Measurements from ENCODE around the gene PFN2. TPM values are rescaled to one million over a fixed set of nuclear protein-coding genes. Genes with fewer than 3 reads are reported as not detected.

Gene PFN2
- total and polyA plus RNA-seq, 2 experiments from 2014 or later: 152 to 172 TPM

GRCh38 chr3:149963485-149963884, 7.2 kb downstream of the PFN2 start:
- no peak for DNase-seq (ENCODE audit: low spot score)
- Histone ChIP-seq H3K4me2 (no peak overlapping the region), H3K36me3 (replicated peaks; ENCODE audit: insufficient read depth, low read depth) (no peaks in the 10 kb centered on the region), H3K4me3 (no peak overlapping the region), H3K79me2 (peaks cover 89% of the 10 kb centered on the region), H3K9me3 (ENCODE audit: low read depth) (no peaks in the 10 kb centered on the region), H3K9me2 (replicated peaks; ENCODE audit: insufficient read depth) (no peaks in the 10 kb centered on the region), H3K27ac (no peak overlapping the region), H2AFZ (no peak overlapping the region), H4K20me1 (ENCODE audit: insufficient read depth, poor library complexity, severe bottlenecking) (peaks cover 50% of the 10 kb centered on the region), H3K4me1 (ENCODE audit: insufficient read depth) (peaks cover 16% of the 10 kb centered on the region), H3K27me3 (no peaks in the 10 kb centered on the region)
- TF ChIP-seq EZH2phosphoT487 (IDR thresholded peaks at IDR 0.05; ENCODE audit: low read depth, severe bottlenecking, unreplicated experiment): no peak
- no peak for TF ChIP-seq CTCF (IDR thresholded peaks at IDR 0.05; ENCODE audit: poor library complexity)
- TF ChIP-seq EZH2 (IDR thresholded peaks at IDR 0.05; ENCODE audit: borderline replicate concordance): no peak
- WGBS (ENCODE audit: low lambda C conversion rate, missing lambda C conversion rate): 95% methylated on average over 2 of the region's 2 CpGs

- Histone ChIP-seq H3K9me3 (ENCODE audit: low read depth) (no peaks in the 10 kb centered on the region), H3K27ac (no peak overlapping the region), H4K20me1 (ENCODE audit: insufficient read depth, poor library complexity, severe bottlenecking) (peaks cover 20% of the 10 kb centered on the region), H3K36me3 (replicated peaks; ENCODE audit: insufficient read depth, low read depth) (no peaks in the 10 kb centered on the region), H2AFZ (no peak overlapping the region), H3K4me3 (no peak overlapping the region), H3K9me2 (replicated peaks; ENCODE audit: insufficient read depth) (no peaks in the 10 kb centered on the region), H3K4me2 (no peak overlapping the region), H3K27me3 (no peaks in the 10 kb centered on the region), H3K4me1 (ENCODE audit: insufficient read depth) (no peaks in the 10 kb centered on the region), H3K79me2 (peaks cover 70% of the 10 kb centered on the region)
- no peak for TF ChIP-seq CTCF (IDR thresholded peaks at IDR 0.05; ENCODE audit: poor library complexity)
- no peak for TF ChIP-seq EZH2 (IDR thresholded peaks at IDR 0.05; ENCODE audit: borderline replicate concordance)
- TF ChIP-seq EZH2phosphoT487 (IDR thresholded peaks at IDR 0.05; ENCODE audit: low read depth, severe bottlenecking, unreplicated experiment): no peak
- DNase-seq (ENCODE audit: low spot score): no peak
Observed at GRCh38 chr3:149959443-149959842, 11.3 kb downstream of the PFN2 start.

GRCh38 chr3:149958171-149958796, 12.4 kb downstream of the PFN2 start:
- peaks cover 9% of the 10 kb centered on the region for H4K20me1 ChIP-seq (ENCODE audit: insufficient read depth, poor library complexity, severe bottlenecking)
- no peak for DNase-seq (ENCODE audit: low spot score)
- H3K4me1 ChIP-seq (ENCODE audit: insufficient read depth): no peaks in the 10 kb centered on the region
- WGBS (ENCODE audit: low lambda C conversion rate, missing lambda C conversion rate): 95% methylated on average over 3 of the region's 3 CpGs
- no peaks in the 10 kb centered on the region for H3K9me3 ChIP-seq (ENCODE audit: low read depth)
- no peaks in the 10 kb centered on the region for H3K27me3 ChIP-seq
- H3K79me2 ChIP-seq: peaks cover 68% of the 10 kb centered on the region
- H3K36me3 ChIP-seq (replicated peaks; ENCODE audit: insufficient read depth, low read depth): no peaks in the 10 kb centered on the region
- no peak overlapping the region for H2AFZ ChIP-seq
- no peaks in the 10 kb centered on the region for H3K9me2 ChIP-seq (replicated peaks; ENCODE audit: insufficient read depth)
- H3K4me2 ChIP-seq: no peak overlapping the region
- H3K4me3 ChIP-seq: no peak overlapping the region
- H3K27ac ChIP-seq: no peak overlapping the region
- no peak for TF ChIP-seq CTCF (IDR thresholded peaks at IDR 0.05; ENCODE audit: poor library complexity)
- TF ChIP-seq EZH2phosphoT487 (IDR thresholded peaks at IDR 0.05; ENCODE audit: low read depth, severe bottlenecking, unreplicated experiment): no peak
- no peak for TF ChIP-seq EZH2 (IDR thresholded peaks at IDR 0.05; ENCODE audit: borderline replicate concordance)

Data from hepatocyte (in vitro differentiated cells).